ENCODE measurements around the gene CCDC73. TPM values are rescaled to one million over a fixed set of nuclear protein-coding genes. Genes with fewer than 3 reads are reported as not detected.

Gene CCDC73
- total and polyA plus RNA-seq, 10 of the 15 experiments (the other 5 are each of a cell fraction or from before 2014, with no cell fraction given), result 0.05 to 0.57 (median 0.14) TPM

- TF ChIP-seq SIX5 (IDR thresholded peaks at IDR 0.05; ENCODE audit: low read depth, low read length, severe bottlenecking), result no peak
- TF ChIP-seq POLR2AphosphoS5 (IDR thresholded peaks at IDR 0.05; ENCODE audit: low read length), result no peak
- TF ChIP-seq CREM (IDR thresholded peaks at IDR 0.05; ENCODE audit: low read depth), result no peak
- TF ChIP-seq SMAD1 (IDR thresholded peaks at IDR 0.05; ENCODE audit: low read depth, partially characterized antibody), result no peak
- TF ChIP-seq BHLHE40 (IDR thresholded peaks at IDR 0.05; ENCODE audit: borderline replicate concordance in 1 of 2, low read depth in 2 of 2, low read length in 1 of 2), result no peak
- TF ChIP-seq TBL1XR1 (IDR thresholded peaks at IDR 0.05; ENCODE audit: low read depth, low read length), result no peak
- 0 out of 2 replicates have a peak, but pooled peaks have one; percentile 64 for TF ChIP-seq RELB (IDR thresholded peaks at IDR 0.05; ENCODE audit: low read depth)
- TF ChIP-seq KDM1A (IDR thresholded peaks at IDR 0.05; ENCODE audit: borderline replicate concordance), result no peak
- no peak; the same call in 1 of the 2 replicates for TF ChIP-seq ZBTB40 (IDR thresholded peaks at IDR 0.05; ENCODE audit: borderline replicate concordance)
- TF ChIP-seq SPI1 (IDR thresholded peaks at IDR 0.05; ENCODE audit: borderline replicate concordance, insufficient read depth, low read depth, low read length), result no peak
- no peak for TF ChIP-seq CBX3 (IDR thresholded peaks at IDR 0.05; ENCODE audit: borderline replicate concordance, low read depth)
- TF ChIP-seq TARDBP (IDR thresholded peaks at IDR 0.05; ENCODE audit: borderline replicate concordance), result no peak
- no peak for TF ChIP-seq CHD1 (IDR thresholded peaks at IDR 0.05; ENCODE audit: low read depth, low read length)
- TF ChIP-seq ZNF207 (IDR thresholded peaks at IDR 0.05; ENCODE audit: borderline replicate concordance), result no peak
- no peak for TF ChIP-seq MAX (IDR thresholded peaks at IDR 0.05; ENCODE audit: low read depth, low read length)
- no peak for TF ChIP-seq BRCA1 (IDR thresholded peaks at IDR 0.05; ENCODE audit: low read depth, low read length)
- TF ChIP-seq EZH2 (IDR thresholded peaks at IDR 0.05; ENCODE audit: borderline replicate concordance, control insufficient read depth, low read depth, low read length), result no peak
- no peak for TF ChIP-seq POLR2A (IDR thresholded peaks at IDR 0.05; ENCODE audit: low read depth, low read length)
- no peak for TF ChIP-seq E2F4 (IDR thresholded peaks at IDR 0.05; ENCODE audit: low read depth, low read length)
- TF ChIP-seq RB1 (IDR thresholded peaks at IDR 0.05; ENCODE audit: borderline replicate concordance), result no peak
- no peak for TF ChIP-seq STAT3 (IDR thresholded peaks at IDR 0.05; ENCODE audit: low read depth, low read length)
- no peak for TF ChIP-seq ZNF217 (IDR thresholded peaks at IDR 0.05)
- no peak for TF ChIP-seq STAT1 (conservative IDR thresholded peaks at IDR 0.05)
- peak; percentile 70 for TF ChIP-seq ATF2 (IDR thresholded peaks at IDR 0.05; ENCODE audit: low read length)
Observed at GRCh38 chr11:32829157-32829679, 34.8 kb upstream of the CCDC73 start (continued).

All from GM12878 (cell line).